Retinal pigment epithelial cell (primary cell): ENCODE data around the gene LENG9.

Experiments
- DNase-seq: peaks from one replicate; pipeline ENCODE4 v3.0.0-alpha.2; 2010; ENCODE audit warnings: low read depth
- H3K4me3 ChIP-seq: 2 replicates; pipeline ENCODE4 v1.5.1; 2011; ENCODE audit warnings: mild to moderate bottlenecking, low read length, control low read depth, moderate library complexity
- CTCF ChIP-seq: conservative IDR thresholded peaks from 2 replicates; pipeline ENCODE4 v1.5.1; 2011; ENCODE audit warnings: low read depth, low read length, control low read depth, inconsistent platforms

LENG9 gene

GRCh38 chr19:54427586-54427985, 36.0 kb downstream of the LENG9 start:
- TF ChIP-seq CTCF, result no peak
- no peak overlapping the region for H3K4me3 ChIP-seq
- DNase-seq, result no peak

- no peak for DNase-seq
- no peak overlapping the region for H3K4me3 ChIP-seq
- TF ChIP-seq CTCF, result no peak
These were observed 37.2 kb downstream of the LENG9 start for GRCh38 chr19:54426291-54426931.

- TF ChIP-seq CTCF, result no peak
- no peak overlapping the region for H3K4me3 ChIP-seq
- no peak for DNase-seq
These were observed 38.2 kb downstream of the LENG9 start for GRCh38 chr19:54425382-54425723.

GRCh38 chr19:54424660-54425381, 38.8 kb downstream of the LENG9 start:
- H3K4me3 ChIP-seq, result no peak overlapping the region
- no peak for TF ChIP-seq CTCF
- DNase-seq, result no peak

- no peak overlapping the region for H3K4me3 ChIP-seq
- no peak for DNase-seq
- TF ChIP-seq CTCF, result no peak
These were observed 39.4 kb downstream of the LENG9 start for GRCh38 chr19:54424201-54424600.

GRCh38 chr19:54422136-54422535, 41.4 kb downstream of the LENG9 start:
- TF ChIP-seq CTCF, result no peak
- no peak overlapping the region for H3K4me3 ChIP-seq
- no peak for DNase-seq

- no peak for TF ChIP-seq CTCF
- DNase-seq, result no peak
- no peak overlapping the region for H3K4me3 ChIP-seq
These were observed 42.1 kb downstream of the LENG9 start for GRCh38 chr19:54421521-54421920.
